LoVo (cell line): ENCODE measurements around the gene VPS16.

Source experiments
- DNase-seq: peaks from one replicate; pipeline ENCODE4 v3.0.0-alpha.2; 2016; ENCODE audit warnings: low spot score

VPS16 gene

GRCh38 chr20:2835331-2835796 lies 5.2 kb upstream of the VPS16 start:
- DNase-seq: no peak

- DNase-seq: no peak
These were observed 4.5 kb upstream of the VPS16 start for GRCh38 chr20:2836035-2836434.

- no peak for DNase-seq
These were observed 3.2 kb upstream of the VPS16 start for GRCh38 chr20:2837221-2837960.

DNA sequence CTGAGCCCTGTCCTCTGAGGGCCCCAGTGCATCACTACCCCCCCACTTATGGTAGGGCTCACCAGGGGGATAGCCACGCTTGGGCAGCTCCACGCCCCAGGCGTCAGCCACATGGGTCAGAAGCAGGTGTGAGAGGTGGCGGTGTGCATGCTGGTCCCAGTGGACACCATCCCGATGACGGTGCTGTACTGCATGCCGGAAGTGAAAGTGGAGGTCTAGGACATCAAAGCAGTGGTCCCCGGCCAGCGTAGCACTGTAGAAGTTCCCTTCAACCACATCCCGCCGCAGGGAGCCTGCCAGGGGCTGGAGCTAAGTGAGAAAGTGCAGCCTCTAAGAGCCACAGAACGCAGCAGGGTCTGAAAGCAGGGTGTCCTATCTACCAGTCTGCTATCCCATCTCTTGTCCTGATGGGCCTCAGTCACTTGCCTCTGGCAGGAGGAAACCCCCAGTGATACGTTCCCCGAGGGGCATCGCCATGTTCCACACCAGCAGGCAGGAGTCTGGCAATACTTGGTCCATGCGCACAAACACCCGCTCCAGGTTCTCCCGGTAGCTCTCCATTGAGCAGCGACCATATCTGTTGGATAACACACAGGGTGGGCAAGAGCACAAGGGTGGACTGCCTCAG lies 2.3 kb upstream of the VPS16 start:
- no peak for DNase-seq

DNA sequence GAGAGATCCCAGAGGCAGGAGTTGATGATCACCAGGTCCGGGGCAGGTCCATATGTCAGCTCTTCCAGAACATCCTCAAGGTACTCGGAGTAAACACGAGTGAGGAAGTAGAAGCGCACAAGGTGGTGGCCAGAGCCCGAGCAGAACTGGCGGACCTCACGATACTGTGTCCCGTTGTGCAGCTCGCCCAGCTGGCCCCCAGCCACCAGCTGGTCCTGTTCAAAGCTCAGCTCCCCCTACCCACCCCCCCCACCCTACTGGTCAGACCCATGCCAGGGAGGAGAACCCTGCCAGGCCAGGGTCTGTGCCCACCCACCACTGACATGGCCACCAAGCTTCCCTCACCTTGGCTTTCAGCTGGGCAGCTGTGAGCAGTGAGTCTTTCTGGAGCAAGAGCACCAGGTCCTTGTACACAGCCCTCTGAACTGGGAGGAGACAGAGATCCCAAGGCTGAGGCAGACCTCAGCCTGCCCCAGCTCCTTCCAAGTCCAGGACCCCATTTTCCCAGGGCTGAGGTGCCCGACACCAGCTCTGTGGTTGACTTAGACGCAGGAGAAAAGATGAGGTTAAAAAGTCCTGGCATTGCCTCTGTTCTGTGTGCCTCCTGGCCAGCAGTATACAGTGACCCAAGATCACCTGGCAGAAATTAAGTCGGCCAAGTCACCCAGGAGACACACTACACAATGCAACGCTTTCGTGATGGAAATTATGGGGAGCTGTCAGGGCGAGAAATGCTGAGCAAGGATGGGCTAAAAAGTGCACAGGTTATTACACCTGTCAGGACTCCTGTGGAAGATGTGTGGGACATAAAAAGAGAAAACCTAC lies 1.5 kb upstream of the VPS16 start:
- no peak for DNase-seq

GRCh38 chr20:2839732-2840137 lies 810 bp upstream of the VPS16 start:
- DNase-seq: no peak

- peak; percentile 23 for DNase-seq
These were observed 504 bp downstream of the VPS16 start for GRCh38 chr20:2840967-2841531.

GRCh38 chr20:2845607-2846006 lies 5.1 kb downstream of the VPS16 start:
- no peak for DNase-seq

DNA sequence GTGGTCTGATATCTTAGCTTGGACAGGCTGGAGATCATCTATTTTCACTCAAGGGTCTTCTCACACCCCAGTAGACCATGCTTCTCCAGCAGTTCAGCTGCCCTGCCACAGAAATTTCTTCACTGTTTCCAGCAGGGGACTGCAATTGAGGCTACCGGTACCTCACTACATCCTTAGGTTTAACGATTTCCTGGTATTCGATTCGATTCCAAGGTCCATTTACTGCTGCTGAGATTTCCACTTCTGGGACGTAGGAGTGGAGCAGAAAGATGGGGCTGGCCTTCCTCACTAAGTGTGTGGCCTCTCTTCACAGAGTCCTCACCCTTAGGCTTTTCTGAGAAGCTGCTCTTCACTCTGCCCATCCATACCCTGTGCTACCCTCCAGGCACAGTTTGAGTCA lies 6.2 kb downstream of the VPS16 start:
- DNase-seq: no peak

DNA sequence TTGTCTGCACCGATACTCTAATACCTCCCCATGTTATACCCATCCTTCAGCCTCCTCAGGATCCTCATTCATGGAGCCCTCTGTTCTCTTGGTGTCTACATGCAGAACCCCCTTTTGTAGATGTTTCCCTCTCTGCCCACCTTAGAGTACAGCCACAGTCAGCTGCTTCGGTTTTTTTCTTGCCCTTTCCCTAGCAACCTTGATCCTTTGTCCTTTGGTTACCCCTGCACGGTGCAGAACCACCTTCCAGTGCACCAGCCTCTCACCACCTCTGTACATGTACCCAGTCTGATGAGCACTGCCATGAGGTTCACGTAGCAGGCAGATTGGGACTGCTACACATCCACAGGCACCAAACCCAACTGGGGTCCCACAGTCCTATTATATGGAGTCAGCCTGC lies 7.3 kb downstream of the VPS16 start:
- DNase-seq: no peak

DNA sequence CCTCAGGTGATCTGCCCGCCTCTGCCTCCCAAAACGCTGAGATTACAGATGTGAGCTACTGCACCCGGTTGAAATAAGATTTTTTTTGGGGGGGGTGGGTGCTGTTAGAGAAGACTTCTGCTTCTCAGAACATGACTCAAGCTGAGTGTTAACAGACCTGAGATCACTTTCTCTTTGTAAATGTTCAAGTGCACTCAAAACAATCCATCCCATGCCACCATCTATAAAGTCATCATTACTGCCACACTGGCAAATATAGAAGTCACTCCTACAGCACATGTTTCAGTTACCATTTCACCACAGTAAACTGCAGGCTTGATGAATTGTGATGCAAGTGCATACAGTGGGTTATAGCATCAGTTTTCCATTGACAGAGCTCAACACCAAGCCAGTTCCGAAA lies 9.0 kb downstream of the VPS16 start:
- DNase-seq: no peak

DNA sequence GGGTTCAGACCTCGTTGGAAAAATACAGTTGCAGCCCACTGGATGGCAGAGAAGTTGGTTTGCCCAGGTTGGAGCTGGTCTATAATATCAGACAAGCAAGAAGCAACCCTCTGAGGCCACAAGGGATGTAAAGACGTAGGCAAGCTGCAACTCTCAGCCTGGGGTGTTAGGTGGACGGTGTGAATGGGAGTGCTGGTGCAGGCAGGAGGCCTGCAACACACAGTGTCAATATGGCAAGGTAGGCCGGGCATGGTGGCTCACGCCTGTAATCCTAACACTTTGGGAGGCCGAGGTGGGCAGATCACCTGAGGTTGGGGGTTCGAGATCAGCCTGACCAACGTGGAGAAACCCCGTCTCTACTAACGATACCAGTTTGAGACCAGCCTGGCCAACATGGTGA lies 10.5 kb downstream of the VPS16 start:
- no peak for DNase-seq

DNA sequence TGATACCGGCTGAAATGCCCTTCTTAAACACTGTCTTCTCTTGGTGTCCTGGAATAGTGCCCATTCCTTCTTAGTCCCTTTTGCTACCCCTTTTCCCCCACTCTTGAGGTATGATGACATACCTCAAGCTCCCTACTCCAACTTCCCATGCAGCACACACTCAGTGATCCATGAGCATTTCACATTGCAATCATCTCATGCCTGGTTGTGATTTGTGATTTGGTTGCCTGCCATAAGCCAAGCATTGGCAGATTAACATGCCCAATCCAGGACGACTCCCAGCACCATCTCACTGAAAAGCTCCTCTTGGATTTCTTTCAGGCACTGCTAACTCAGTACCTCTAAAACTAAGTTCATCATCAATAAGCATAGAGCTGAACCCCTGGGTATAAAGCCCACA lies 18.0 kb downstream of the VPS16 start:
- DNase-seq: no peak

DNA sequence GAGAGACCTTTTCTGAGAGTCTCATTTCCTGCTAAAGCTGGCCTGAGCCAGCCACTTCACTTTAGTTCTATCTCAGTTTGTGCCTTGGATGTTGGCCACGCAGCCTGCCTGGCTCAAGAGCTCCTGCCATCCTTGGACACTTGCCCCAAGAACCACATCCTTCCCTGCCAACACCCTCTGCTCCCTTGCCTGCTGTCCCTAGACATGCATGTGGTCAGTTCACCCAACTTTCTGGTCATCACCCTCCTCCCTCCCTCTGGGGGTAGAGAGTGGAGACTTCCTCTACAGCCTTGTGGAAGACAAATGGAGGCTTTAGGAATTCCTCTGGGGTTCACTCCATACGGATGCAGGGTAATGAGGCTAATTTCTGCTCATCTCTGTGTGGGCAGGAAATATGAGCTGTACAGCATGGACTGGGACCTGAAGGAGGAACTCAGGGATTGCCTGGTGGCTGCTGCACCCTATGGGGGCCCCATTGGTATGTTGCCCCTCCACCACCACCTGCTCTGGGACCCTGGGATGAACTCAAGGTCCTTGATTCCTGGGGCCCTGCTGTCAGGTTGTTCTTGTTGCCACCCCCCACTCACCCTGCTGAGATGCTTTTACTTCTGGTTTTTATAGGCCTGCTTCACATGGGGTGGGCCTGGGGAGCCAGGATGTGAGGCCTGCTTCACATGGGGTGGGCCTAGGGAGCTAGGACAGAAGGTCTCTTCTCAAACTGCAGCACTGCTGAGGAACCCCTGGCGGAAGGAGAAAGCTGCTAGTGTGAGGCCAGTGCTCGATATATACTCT lies 19.0 kb downstream of the VPS16 start:
- no peak for DNase-seq

DNA sequence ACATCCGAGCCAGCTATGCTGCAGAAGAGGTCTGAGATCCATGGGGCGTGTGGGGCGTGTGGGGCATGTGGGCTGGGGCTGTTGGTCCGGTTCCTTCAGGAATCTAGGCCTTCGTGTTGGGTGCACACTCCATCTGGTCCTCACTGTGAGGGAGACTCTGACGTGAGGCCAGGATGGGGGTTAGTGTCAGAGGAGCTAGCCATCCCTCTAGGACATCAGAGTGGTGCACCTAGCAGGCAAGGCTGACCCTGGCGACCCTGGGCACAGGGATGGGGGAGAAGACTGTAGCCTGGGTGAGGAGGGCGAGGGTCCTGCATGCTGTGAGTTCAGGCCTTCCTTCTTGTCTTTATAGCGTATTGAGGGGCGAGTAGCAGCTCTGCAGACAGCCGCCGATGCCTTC lies 24.1 kb downstream of the VPS16 start:
- no peak for DNase-seq

- DNase-seq: no peak
These were observed 24.6 kb downstream of the VPS16 start for GRCh38 chr20:2865101-2865500.

DNA sequence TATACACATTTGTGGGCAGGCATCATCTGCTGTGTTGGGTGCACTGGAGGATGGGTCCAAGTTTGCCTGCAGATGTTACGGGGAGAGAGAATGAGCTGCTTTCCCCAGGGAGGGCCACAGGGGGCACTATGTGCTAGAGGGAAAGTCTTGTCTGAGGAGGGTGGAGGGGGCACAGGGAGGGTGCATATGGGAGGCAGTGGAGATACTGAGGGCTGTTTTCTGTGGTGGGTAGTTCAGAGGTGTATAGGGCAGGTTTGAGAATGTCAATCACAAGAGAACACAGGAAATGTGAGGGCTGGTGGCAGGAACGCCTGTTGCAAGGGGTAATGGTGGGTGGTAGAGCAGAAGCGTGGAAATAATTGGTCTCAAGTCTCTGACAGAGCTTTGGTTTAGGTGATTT lies 25.1 kb downstream of the VPS16 start:
- DNase-seq: no peak

DNA sequence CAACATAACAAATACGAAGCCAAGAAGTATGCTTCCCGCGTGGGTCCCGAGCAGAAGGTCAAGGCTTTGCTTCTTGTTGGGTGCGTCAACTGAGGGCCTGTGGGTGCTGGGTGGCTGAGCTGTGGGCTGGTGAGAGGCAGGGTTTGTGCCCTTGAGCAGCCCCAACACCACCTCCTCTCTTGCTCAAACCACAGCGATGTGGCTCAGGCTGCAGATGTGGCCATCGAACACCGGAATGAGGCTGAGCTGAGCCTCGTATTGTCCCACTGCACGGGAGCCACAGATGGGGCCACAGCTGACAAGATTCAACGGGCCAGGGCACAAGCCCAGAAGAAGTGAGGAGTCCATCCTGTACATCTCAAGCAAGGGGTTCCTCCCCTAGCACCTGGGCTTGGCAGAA lies 25.7 kb downstream of the VPS16 start:
- no peak for DNase-seq

DNA sequence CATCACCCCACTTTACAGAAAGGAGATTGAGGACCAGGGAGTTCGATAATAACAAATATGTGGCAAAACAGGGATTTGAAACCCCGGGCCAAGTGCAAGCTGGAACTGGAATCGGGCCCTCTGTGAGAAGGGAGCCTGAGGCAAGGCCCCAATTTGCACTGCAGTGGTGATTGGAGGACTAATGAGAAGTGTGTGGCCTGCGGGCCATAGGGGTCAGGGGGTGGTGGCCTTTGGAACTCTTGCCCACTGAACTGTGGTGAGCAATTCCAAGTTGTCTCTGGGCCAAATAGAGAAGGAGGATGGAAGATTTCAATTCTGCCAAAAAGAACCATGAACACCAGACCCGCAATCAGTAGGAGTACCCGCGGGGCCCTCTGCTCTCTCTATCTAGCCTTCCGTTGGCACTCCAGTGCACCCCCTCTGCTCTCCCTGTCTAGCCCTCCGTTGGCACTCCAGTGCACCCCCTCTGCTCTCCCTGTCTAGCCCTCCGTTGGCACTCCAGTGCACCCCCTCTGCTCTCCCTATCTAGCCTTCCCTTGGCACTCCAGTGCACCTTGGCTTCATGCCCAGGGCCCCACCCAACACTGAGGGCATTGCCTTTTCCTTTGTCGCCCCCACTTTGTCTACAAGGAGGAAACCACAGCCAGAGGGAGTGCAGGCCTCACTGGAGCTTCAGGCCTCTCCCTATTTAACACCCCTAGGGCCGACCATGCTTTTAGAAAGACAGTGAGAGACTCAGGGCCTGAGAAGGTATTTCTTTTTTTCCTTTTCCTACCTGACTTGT lies 26.7 kb downstream of the VPS16 start:
- DNase-seq: no peak

DNA sequence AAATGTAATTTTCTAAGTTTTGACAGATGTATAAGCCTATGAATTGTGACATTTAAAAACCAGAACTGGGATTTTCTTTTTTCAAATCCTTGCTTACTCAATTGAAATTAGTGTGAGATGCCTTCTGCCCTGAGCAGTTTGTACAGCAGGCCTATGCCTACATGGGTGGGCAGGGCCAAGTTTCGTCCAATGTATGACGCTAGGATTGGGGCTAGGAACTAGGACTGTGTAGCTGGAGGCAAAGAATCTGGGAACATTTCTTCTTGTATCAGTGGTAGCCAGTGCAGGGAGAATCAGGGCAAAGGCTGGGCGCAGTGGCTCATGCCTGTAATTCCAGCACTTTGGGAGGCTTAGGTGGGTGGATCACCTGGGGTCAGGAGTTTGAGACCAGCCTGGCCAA lies 28.8 kb downstream of the VPS16 start:
- no peak for DNase-seq

GRCh38 chr20:2871111-2871465 lies 30.5 kb downstream of the VPS16 start:
- DNase-seq: no peak
